Superior temporal gyrus (tissue), 1 donor: ENCODE measurements around the gene RBM38.
"Not testable (repeated sequence)": the region's sequence is repeated elsewhere in the genome, so short reads cannot be mapped to it uniquely, and the experiment has no call there.

Experiments
- DNase-seq: peaks from one replicate; pipeline ENCODE4 v3.0.0-alpha.2; 2016; ENCODE audit errors: extremely low spot score

RBM38 gene

GRCh38 chr20:57390604-57391438 is at the start of gene RBM38:
RBM38 (plus strand) TSS chr20:57391396; CDS start chr20:57391582, 186 bp downstream.
- peak; percentile 65 for DNase-seq

- DNase-seq, result no peak
Observed at GRCh38 chr20:57341663-57342062, 49.5 kb upstream of the RBM38 start.

GRCh38 chr20:57342829-57343228 is 48.4 kb upstream of the RBM38 start:
- DNase-seq, result no peak

- DNase-seq, result peak; percentile 96
Observed at GRCh38 chr20:57346477-57346876, 44.7 kb upstream of the RBM38 start.

- no peak for DNase-seq
Observed at GRCh38 chr20:57347393-57347792, 43.8 kb upstream of the RBM38 start.

- not testable (repeated sequence) for DNase-seq
Observed at GRCh38 chr20:57348200-57348921, 42.8 kb upstream of the RBM38 start.

GRCh38 chr20:57348922-57349574 is 42.1 kb upstream of the RBM38 start:
- not testable (repeated sequence) for DNase-seq

- no peak for DNase-seq
Observed at GRCh38 chr20:57350081-57350710, 41.0 kb upstream of the RBM38 start.

- not testable (repeated sequence) for DNase-seq
Observed at GRCh38 chr20:57350726-57351041, 40.5 kb upstream of the RBM38 start.

GRCh38 chr20:57351042-57351783 is 40.0 kb upstream of the RBM38 start, which contains the start of gene RAE1:
RAE1 (plus strand) TSS chr20:57351255; CDS start chr20:57354039, 2,784 bp downstream.
- peak; percentile 98 for DNase-seq

- DNase-seq, result no peak
Observed at GRCh38 chr20:57352305-57352704, 38.9 kb upstream of the RBM38 start.

- DNase-seq, result no peak
Observed at GRCh38 chr20:57353351-57353750, 37.8 kb upstream of the RBM38 start.

- DNase-seq, result no peak
Observed at GRCh38 chr20:57361517-57361916, 29.7 kb upstream of the RBM38 start.

GRCh38 chr20:57364451-57364850 is 26.7 kb upstream of the RBM38 start:
- no peak for DNase-seq

GRCh38 chr20:57369596-57369995 is 21.6 kb upstream of the RBM38 start:
- DNase-seq, result no peak

GRCh38 chr20:57370316-57370715 is 20.9 kb upstream of the RBM38 start:
- no peak for DNase-seq

GRCh38 chr20:57371363-57371762 is 19.8 kb upstream of the RBM38 start:
- no peak for DNase-seq

GRCh38 chr20:57372157-57372556 is 19.0 kb upstream of the RBM38 start:
- no peak for DNase-seq

- no peak for DNase-seq
Observed at GRCh38 chr20:57372581-57373350, 18.4 kb upstream of the RBM38 start.

- DNase-seq, result no peak
Observed at GRCh38 chr20:57374343-57374930, 16.8 kb upstream of the RBM38 start.
